K562 (cell line): ENCODE data around the gene TPCN1. TPM values are rescaled to one million over a fixed set of nuclear protein-coding genes. Genes with fewer than 3 reads are reported as not detected.

Experiments
- BHLHE40 ChIP-seq: IDR thresholded peaks from 2 replicates; pipeline ENCODE4 v1.6.1; 2011; ENCODE audit warnings: low read length, improper control_type of control experiment
- CBFB ChIP-seq: sonication (generic); formaldehyde crosslinking; IDR thresholded peaks from 2 replicates; pipeline ENCODE4 v1.4.0; 2020; ENCODE audit warnings: mild to moderate bottlenecking, missing genetic modification reagents
- GTF2A2 ChIP-seq: IDR thresholded peaks from 2 replicates; pipeline ENCODE4 v1.6.1; 2016; ENCODE audit warnings: mild to moderate bottlenecking, missing genetic modification characterization, missing compliant biosample characterization
- HDAC2 ChIP-seq: fragments of 450-650 bp; IDR thresholded peaks from 2 replicates; pipeline ENCODE4 v1.6.1; 2016; ENCODE audit warnings: mild to moderate bottlenecking
- HLTF ChIP-seq: fragments of 450-650 bp; IDR thresholded peaks from 2 replicates; pipeline ENCODE4 v1.6.1; 2016
- MTA1 ChIP-seq: fragments of 450-650 bp; IDR thresholded peaks from 2 replicates; pipeline ENCODE4 v1.6.1; 2017; ENCODE audit warnings: borderline replicate concordance
- MTA3 ChIP-seq: fragments of 450-650 bp; formaldehyde crosslinking; IDR thresholded peaks from 2 replicates; pipeline ENCODE4 v1.6.1; 2017; ENCODE audit warnings: mild to moderate bottlenecking, borderline replicate concordance
- NCOA6 ChIP-seq: fragments of 450-650 bp; IDR thresholded peaks from 2 replicates; pipeline ENCODE4 v1.6.1; 2017; ENCODE audit warnings: mild to moderate bottlenecking
- NFATC3 ChIP-seq: fragments of 450-650 bp; IDR thresholded peaks from 2 replicates; pipeline ENCODE4 v1.6.1; 2017; ENCODE audit warnings: mild to moderate bottlenecking
- PURB ChIP-seq: sonication (generic); formaldehyde crosslinking; IDR thresholded peaks from 2 replicates; pipeline ENCODE4 v1.9.0; 2021; ENCODE audit warnings: low read depth, mild to moderate bottlenecking, missing genetic modification reagents
- SMARCA4 ChIP-seq: fragments of 450-650 bp; IDR thresholded peaks from 2 replicates; pipeline ENCODE4 v1.6.1; 2016
- ZBTB7A ChIP-seq: IDR thresholded peaks from 2 replicates; pipeline ENCODE4 v1.6.1; 2011; ENCODE audit warnings: low read depth, mild to moderate bottlenecking, low read length, moderate library complexity, borderline replicate concordance; ENCODE audit not compliant: control insufficient read depth
- ZNF253 ChIP-seq: fragments of 250-450 bp; sonication (Bioruptor Pico); conservative IDR thresholded peaks from 2 replicates; pipeline ENCODE4 v1.6.1; 2021; ENCODE audit warnings: mild to moderate bottlenecking
- ZNF696 ChIP-seq: fragments of 250-450 bp; sonication (Bioruptor Pico); conservative IDR thresholded peaks from 2 replicates; pipeline ENCODE4 v1.4.0; 2020; ENCODE audit warnings: mild to moderate bottlenecking, moderate library complexity
- ZNF75A ChIP-seq: fragments of 450-650 bp; formaldehyde crosslinking; IDR thresholded peaks from 2 replicates; pipeline ENCODE4 v1.4.0; 2020; ENCODE audit warnings: mild to moderate bottlenecking
- polyA plus RNA-seq, 8 experiments: library from polyadenylated mRNA; depleted of rRNA in 4 of 8; stranded (reverse) in 5 of 8; unstranded in 3 of 8; fragments of >200 nt; fragmentation: Nextera tagmentation in 2 of 8; fragmentation: Illumina TruSeq in 1 of 8; extraction: Ambion mirVana in 2 of 8; extraction: Trizol in 1 of 8; gene quantifications; 2 replicates each; pipeline versions ENCODE4 v1.2.1 to v1.2.3, GENCODE V29; 2011 to 2014; ENCODE audit warnings: inconsistent platforms in 1 of 8, missing spikeins in 1 of 8
- total RNA-seq, 7 experiments: library from RNA; depleted of rRNA in 6 of 7; stranded (reverse); fragments of >200 nt in 6 of 7; fragmentation: Illumina TruSeq in 2 of 7; extraction: Trizol in 2 of 7; gene quantifications; 2 replicates each; pipeline versions ENCODE4 v1.2.1 to v1.2.3, GENCODE V29; 2011 to 2021; ENCODE audit warnings: low replicate concordance in 1 of 7
- TF ChIP-seq, protein P1 (sequence below): sonication (generic); formaldehyde crosslinking; IDR thresholded peaks from 2 replicates; pipeline ENCODE4 v1.8.0; 2022; ENCODE audit warnings: mild to moderate bottlenecking, missing genetic modification reagents
- TF ChIP-seq, protein P2 (sequence below): fragments of 200-400 bp; formaldehyde crosslinking; IDR thresholded peaks from 2 replicates; pipeline ENCODE4 v1.6.1; 2017; ENCODE audit warnings: mild to moderate bottlenecking, low read depth, low read length, moderate library complexity
- TF ChIP-seq, protein P3 (sequence below), 2 experiments: IDR thresholded peaks in 1 of 2; conservative IDR thresholded peaks in 1 of 2; 2 replicates each; pipeline ENCODE4 v1.6.1; 2016; ENCODE audit warnings: low read depth in 2 of 2, mild to moderate bottlenecking in 1 of 2, missing compliant biosample characterization in 1 of 2, missing genetic modification characterization in 1 of 2, moderate library complexity in 1 of 2
- TF ChIP-seq, protein P4 (sequence below): sonication (generic); formaldehyde crosslinking; IDR thresholded peaks from 2 replicates; pipeline ENCODE4 v1.5.0; 2020; ENCODE audit warnings: missing genetic modification reagents
- TF ChIP-seq, protein P5 (sequence below): sonication (generic); formaldehyde crosslinking; IDR thresholded peaks from 2 replicates; pipeline ENCODE4 v1.8.1; 2022; ENCODE audit warnings: missing genetic modification reagents
- TF ChIP-seq, protein P6 (sequence below): fragments of 450-650 bp; IDR thresholded peaks from 2 replicates; pipeline ENCODE4 v1.6.1; 2016

Gene TPCN1
- total and polyA plus RNA-seq, 9 of the 15 experiments (the other 6 are each of a cell fraction or from before 2014, with no cell fraction given) = 0.80 to 23.8 (median 7.4) TPM

DNA sequence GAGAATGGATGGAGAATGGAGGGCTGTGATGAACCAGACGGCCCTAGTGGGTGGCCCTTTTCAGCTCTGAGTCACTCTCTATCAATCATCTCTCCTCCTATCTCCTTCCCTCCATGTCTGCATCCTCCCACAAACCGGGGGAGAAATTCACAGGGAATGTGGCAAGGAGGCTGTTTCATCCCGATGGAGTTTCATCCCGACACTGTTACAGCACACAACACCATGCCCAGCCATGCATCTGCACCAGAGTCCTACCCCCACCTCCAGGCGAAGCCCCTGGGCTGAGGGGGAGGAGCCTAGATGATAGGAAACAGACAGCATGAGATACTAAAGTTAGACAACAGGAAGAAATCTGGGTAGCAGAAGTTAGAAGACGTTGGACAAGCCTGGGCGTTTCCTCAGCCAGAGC, 92.9 kb downstream of the TPCN1 start (continued):
- TF ChIP-seq, protein P1, sequence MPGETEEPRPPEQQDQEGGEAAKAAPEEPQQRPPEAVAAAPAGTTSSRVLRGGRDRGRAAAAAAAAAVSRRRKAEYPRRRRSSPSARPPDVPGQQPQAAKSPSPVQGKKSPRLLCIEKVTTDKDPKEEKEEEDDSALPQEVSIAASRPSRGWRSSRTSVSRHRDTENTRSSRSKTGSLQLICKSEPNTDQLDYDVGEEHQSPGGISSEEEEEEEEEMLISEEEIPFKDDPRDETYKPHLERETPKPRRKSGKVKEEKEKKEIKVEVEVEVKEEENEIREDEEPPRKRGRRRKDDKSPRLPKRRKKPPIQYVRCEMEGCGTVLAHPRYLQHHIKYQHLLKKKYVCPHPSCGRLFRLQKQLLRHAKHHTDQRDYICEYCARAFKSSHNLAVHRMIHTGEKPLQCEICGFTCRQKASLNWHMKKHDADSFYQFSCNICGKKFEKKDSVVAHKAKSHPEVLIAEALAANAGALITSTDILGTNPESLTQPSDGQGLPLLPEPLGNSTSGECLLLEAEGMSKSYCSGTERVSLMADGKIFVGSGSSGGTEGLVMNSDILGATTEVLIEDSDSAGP (CRISPR knock-in tag) = no peak
- TF ChIP-seq NFATC3 (no peak), ZNF696 (CRISPR knock-in tag) (no peak), HDAC2 (peak; percentile 88), ZBTB7A (no peak), BHLHE40 (no peak), HLTF (no peak), SMARCA4 (peak; percentile 77), MTA1 (no peak), CBFB (CRISPR knock-in tag) (no peak), MTA3 (0 out of 2 replicates have a peak, but pooled peaks have one; percentile 27), PURB (CRISPR knock-in tag) (no peak), NCOA6 (no peak), GTF2A2 (tag) (no peak), ZNF253 (no peak), ZNF75A (CRISPR knock-in tag) (no peak)
- TF ChIP-seq, protein P2, sequence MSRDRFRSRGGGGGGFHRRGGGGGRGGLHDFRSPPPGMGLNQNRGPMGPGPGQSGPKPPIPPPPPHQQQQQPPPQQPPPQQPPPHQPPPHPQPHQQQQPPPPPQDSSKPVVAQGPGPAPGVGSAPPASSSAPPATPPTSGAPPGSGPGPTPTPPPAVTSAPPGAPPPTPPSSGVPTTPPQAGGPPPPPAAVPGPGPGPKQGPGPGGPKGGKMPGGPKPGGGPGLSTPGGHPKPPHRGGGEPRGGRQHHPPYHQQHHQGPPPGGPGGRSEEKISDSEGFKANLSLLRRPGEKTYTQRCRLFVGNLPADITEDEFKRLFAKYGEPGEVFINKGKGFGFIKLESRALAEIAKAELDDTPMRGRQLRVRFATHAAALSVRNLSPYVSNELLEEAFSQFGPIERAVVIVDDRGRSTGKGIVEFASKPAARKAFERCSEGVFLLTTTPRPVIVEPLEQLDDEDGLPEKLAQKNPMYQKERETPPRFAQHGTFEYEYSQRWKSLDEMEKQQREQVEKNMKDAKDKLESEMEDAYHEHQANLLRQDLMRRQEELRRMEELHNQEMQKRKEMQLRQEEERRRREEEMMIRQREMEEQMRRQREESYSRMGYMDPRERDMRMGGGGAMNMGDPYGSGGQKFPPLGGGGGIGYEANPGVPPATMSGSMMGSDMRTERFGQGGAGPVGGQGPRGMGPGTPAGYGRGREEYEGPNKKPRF = no peak
- TF ChIP-seq, protein P3, sequence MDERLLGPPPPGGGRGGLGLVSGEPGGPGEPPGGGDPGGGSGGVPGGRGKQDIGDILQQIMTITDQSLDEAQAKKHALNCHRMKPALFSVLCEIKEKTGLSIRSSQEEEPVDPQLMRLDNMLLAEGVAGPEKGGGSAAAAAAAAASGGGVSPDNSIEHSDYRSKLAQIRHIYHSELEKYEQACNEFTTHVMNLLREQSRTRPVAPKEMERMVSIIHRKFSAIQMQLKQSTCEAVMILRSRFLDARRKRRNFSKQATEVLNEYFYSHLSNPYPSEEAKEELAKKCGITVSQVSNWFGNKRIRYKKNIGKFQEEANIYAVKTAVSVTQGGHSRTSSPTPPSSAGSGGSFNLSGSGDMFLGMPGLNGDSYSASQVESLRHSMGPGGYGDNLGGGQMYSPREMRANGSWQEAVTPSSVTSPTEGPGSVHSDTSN (CRISPR knock-in tag; IDR thresholded peaks at IDR 0.05; ENCODE audit: low read depth) = no peak
- TF ChIP-seq, protein P3 (tag; conservative IDR thresholded peaks at IDR 0.05; ENCODE audit: low read depth) = peak; percentile 76
- TF ChIP-seq, protein P4, sequence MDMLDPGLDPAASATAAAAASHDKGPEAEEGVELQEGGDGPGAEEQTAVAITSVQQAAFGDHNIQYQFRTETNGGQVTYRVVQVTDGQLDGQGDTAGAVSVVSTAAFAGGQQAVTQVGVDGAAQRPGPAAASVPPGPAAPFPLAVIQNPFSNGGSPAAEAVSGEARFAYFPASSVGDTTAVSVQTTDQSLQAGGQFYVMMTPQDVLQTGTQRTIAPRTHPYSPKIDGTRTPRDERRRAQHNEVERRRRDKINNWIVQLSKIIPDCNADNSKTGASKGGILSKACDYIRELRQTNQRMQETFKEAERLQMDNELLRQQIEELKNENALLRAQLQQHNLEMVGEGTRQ (CRISPR knock-in tag) = no peak
- TF ChIP-seq, protein P5, sequence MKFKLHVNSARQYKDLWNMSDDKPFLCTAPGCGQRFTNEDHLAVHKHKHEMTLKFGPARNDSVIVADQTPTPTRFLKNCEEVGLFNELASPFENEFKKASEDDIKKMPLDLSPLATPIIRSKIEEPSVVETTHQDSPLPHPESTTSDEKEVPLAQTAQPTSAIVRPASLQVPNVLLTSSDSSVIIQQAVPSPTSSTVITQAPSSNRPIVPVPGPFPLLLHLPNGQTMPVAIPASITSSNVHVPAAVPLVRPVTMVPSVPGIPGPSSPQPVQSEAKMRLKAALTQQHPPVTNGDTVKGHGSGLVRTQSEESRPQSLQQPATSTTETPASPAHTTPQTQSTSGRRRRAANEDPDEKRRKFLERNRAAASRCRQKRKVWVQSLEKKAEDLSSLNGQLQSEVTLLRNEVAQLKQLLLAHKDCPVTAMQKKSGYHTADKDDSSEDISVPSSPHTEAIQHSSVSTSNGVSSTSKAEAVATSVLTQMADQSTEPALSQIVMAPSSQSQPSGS (CRISPR knock-in tag) = no peak
- TF ChIP-seq, protein P6, sequence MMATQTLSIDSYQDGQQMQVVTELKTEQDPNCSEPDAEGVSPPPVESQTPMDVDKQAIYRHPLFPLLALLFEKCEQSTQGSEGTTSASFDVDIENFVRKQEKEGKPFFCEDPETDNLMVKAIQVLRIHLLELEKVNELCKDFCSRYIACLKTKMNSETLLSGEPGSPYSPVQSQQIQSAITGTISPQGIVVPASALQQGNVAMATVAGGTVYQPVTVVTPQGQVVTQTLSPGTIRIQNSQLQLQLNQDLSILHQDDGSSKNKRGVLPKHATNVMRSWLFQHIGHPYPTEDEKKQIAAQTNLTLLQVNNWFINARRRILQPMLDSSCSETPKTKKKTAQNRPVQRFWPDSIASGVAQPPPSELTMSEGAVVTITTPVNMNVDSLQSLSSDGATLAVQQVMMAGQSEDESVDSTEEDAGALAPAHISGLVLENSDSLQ = peak; percentile 89
